Type B pancreatic cell (in vitro differentiated cells): Measurements from ENCODE around the gene COL23A1. TPM values are rescaled to one million over a fixed set of nuclear protein-coding genes. Genes with fewer than 3 reads are reported as not detected.
A peak's percentile ranks its signal among the peaks of the same experiment; 100 is the strongest.

Experiments
- DNase-seq: peaks from one replicate; pipeline ENCODE4 v3.0.0; 2021; ENCODE audit warnings: mixed read lengths; ENCODE audit not compliant: unreplicated experiment; ENCODE audit errors: extremely low spot score
- H3K27ac Mint-ChIP-seq: 2 replicates; pipeline ENCODE4 v1.8.0; 2021; ENCODE audit warnings: mild to moderate bottlenecking, mixed read lengths
- H3K27me3 Mint-ChIP-seq: 2 replicates; pipeline ENCODE4 v1.8.0; 2021; ENCODE audit warnings: mixed read lengths
- H3K36me3 Mint-ChIP-seq: 2 replicates; pipeline ENCODE4 v1.8.0; 2021; ENCODE audit warnings: mixed read lengths
- H3K4me1 Mint-ChIP-seq: one replicate; pipeline ENCODE4 v1.8.0; 2021; ENCODE audit warnings: mixed read lengths; ENCODE audit not compliant: unreplicated experiment
- H3K4me3 Mint-ChIP-seq: 2 replicates; pipeline ENCODE4 v1.8.0; 2021; ENCODE audit warnings: mild to moderate bottlenecking, mixed read lengths
- H3K9me3 Mint-ChIP-seq: 2 replicates; pipeline ENCODE4 v1.8.0; 2021; ENCODE audit warnings: mixed read lengths
- long read RNA-seq: library from polyadenylated mRNA; unstranded; transcript quantifications from one replicate; pipeline ENCODE4 v2.0.0, GENCODE V29; 2020
- total RNA-seq: library from RNA; stranded (reverse); gene quantifications from 2 replicates; pipeline ENCODE4 v1.2.1, GENCODE V29; 2021; ENCODE audit warnings: low replicate concordance
- TF ChIP-seq, protein P1 (sequence below): fragments of 200-600 bp; sonication (generic); conservative IDR thresholded peaks from 2 replicates; pipeline ENCODE4 v1.5.0; 2021; ENCODE audit warnings: antibody characterized with exemption, mild to moderate bottlenecking

Gene COL23A1
- total RNA-seq, result 1.5 and 15.5 TPM in 2 replicates
- long read RNA-seq, result 0 reads

GRCh38 chr5:178590141-178590923 lies at the start of gene COL23A1:
Gene COL23A1 (minus strand): TSS chr5:178590393.
- H3K4me3 Mint-ChIP-seq, result peak within 1 kb of the TSS; percentile 93
- peaks cover 50% of the 10 kb centered on the region for H3K27me3 Mint-ChIP-seq
- no peak within 1 kb of the TSS for H3K27ac Mint-ChIP-seq
- peaks cover 30% of the 10 kb centered on the region for H3K4me1 Mint-ChIP-seq
- DNase-seq, result peak; percentile 77
- TF ChIP-seq, protein P1, sequence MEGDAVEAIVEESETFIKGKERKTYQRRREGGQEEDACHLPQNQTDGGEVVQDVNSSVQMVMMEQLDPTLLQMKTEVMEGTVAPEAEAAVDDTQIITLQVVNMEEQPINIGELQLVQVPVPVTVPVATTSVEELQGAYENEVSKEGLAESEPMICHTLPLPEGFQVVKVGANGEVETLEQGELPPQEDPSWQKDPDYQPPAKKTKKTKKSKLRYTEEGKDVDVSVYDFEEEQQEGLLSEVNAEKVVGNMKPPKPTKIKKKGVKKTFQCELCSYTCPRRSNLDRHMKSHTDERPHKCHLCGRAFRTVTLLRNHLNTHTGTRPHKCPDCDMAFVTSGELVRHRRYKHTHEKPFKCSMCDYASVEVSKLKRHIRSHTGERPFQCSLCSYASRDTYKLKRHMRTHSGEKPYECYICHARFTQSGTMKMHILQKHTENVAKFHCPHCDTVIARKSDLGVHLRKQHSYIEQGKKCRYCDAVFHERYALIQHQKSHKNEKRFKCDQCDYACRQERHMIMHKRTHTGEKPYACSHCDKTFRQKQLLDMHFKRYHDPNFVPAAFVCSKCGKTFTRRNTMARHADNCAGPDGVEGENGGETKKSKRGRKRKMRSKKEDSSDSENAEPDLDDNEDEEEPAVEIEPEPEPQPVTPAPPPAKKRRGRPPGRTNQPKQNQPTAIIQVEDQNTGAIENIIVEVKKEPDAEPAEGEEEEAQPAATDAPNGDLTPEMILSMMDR, result peak; percentile 92
- peaks cover 20% of the 10 kb centered on the region for H3K36me3 Mint-ChIP-seq
- H3K9me3 Mint-ChIP-seq, result peaks cover 5% of the 10 kb centered on the region

GRCh38 chr5:178637356-178638074 lies 47.3 kb upstream of the COL23A1 start:
- Mint-ChIP-seq H3K4me1 (peaks cover 8% of the 10 kb centered on the region), H3K27me3 (peaks cover 4% of the 10 kb centered on the region), H3K4me3 (no peak overlapping the region), H3K27ac (peak overlapping the region; percentile 50), H3K9me3 (peaks cover 7% of the 10 kb centered on the region), H3K36me3 (peaks cover 4% of the 10 kb centered on the region)
- TF ChIP-seq, protein P1, result no peak
- no peak for DNase-seq

- Mint-ChIP-seq H3K36me3 (peaks cover 4% of the 10 kb centered on the region), H3K27ac (no peak overlapping the region), H3K27me3 (peaks cover 4% of the 10 kb centered on the region), H3K4me3 (no peak overlapping the region), H3K4me1 (peaks cover 36% of the 10 kb centered on the region), H3K9me3 (peaks cover 7% of the 10 kb centered on the region)
- TF ChIP-seq, protein P1, result no peak
- no peak for DNase-seq
Observed at GRCh38 chr5:178632285-178632684, 42.1 kb upstream of the COL23A1 start.

GRCh38 chr5:178630951-178631350 lies 40.8 kb upstream of the COL23A1 start:
- H3K27me3 Mint-ChIP-seq, result peaks cover 4% of the 10 kb centered on the region
- H3K4me3 Mint-ChIP-seq, result peak overlapping the region; percentile 64
- H3K9me3 Mint-ChIP-seq, result peaks cover 7% of the 10 kb centered on the region
- DNase-seq, result no peak
- H3K4me1 Mint-ChIP-seq, result peaks cover 36% of the 10 kb centered on the region
- TF ChIP-seq, protein P1, result no peak
- H3K36me3 Mint-ChIP-seq, result peaks cover 4% of the 10 kb centered on the region
- H3K27ac Mint-ChIP-seq, result peak overlapping the region; percentile 81

DNA sequence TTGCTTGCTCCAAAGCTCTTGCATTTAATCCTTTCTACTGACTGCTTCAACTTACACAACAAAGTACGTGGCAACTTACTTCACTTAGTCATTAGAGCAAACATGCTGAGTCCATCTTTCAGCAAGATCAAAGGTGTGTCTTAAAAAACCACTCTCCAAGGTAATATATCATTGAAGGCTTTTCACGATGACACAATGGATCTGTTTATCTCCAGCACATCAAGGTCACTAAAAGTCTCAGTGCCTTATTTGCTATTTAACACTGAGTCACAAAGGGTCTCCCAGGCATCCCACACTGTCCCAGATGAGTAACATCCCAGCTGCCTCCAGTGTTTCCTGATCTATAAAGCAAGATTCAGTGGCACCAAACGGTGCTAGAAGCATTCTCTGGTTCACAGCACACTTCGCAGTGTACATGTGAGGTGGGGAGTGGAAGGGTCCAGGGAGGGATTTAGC lies 40.3 kb upstream of the COL23A1 start:
- peaks cover 34% of the 10 kb centered on the region for H3K4me1 Mint-ChIP-seq
- peak overlapping the region; percentile 81 for H3K27ac Mint-ChIP-seq
- no peak for DNase-seq
- peaks cover 4% of the 10 kb centered on the region for H3K27me3 Mint-ChIP-seq
- TF ChIP-seq, protein P1, result no peak
- peaks cover 4% of the 10 kb centered on the region for H3K36me3 Mint-ChIP-seq
- peak overlapping the region; percentile 64 for H3K4me3 Mint-ChIP-seq
- H3K9me3 Mint-ChIP-seq, result peaks cover 6% of the 10 kb centered on the region
